GM23338 (cell line): ENCODE measurements around the gene BMS1.

Source experiments
- CREB1 ChIP-seq: fragments of 250-450 bp; sonication (Bioruptor Pico); IDR thresholded peaks from 2 replicates; pipeline ENCODE4 v1.5.0; 2020; ENCODE audit warnings: low read depth, mild to moderate bottlenecking, moderate library complexity
- CTCF ChIP-seq, 2 experiments: fragments of 200-600 bp in 1 of 2; sonication (generic) in 1 of 2; conservative IDR thresholded peaks; 2 replicates each; pipeline versions ENCODE4 v1.5.1 to v1.6.1; 2016 to 2017; ENCODE audit warnings: antibody characterized with exemption in 2 of 2, low read depth in 2 of 2, mild to moderate bottlenecking in 2 of 2, moderate library complexity in 1 of 2
- POLR2AphosphoS5 ChIP-seq: IDR thresholded peaks from 2 replicates; pipeline ENCODE4 v1.6.1; 2016; ENCODE audit warnings: antibody characterized with exemption, low read depth

DNA sequence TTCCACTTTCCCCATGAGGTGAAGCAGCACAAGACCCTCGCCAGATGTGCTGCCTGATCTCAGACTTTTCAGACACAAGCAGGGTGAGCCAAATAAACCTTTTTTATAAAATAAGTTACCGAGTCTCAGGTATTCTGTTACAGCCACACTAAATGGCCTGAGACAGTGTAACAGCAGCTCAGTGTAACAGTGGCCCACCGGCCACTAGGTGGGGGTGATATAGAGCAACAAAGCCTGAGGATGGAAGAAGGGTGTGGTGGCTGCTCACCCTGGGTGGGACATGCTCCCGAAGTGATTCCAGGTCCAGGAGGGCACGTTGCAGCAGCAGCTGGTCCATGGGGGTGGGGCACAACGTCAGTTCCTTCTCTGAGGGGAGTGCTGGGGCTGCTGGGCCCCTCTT, 44.6 kb downstream of the BMS1 start:
- TF ChIP-seq CREB1 (CRISPR knock-in tag) (no peak), POLR2AphosphoS5 (no peak), CTCF (conservative IDR thresholded peaks at IDR 0.05; ENCODE audit: low read depth in 2 of 2) (peak; percentile 67 to 77)
